ENCODE data around the gene FARS2.
"Not testable (repeated sequence)": the region's sequence is repeated elsewhere in the genome, so short reads cannot be mapped to it uniquely, and the experiment has no call there.

FARS2 gene

DNA sequence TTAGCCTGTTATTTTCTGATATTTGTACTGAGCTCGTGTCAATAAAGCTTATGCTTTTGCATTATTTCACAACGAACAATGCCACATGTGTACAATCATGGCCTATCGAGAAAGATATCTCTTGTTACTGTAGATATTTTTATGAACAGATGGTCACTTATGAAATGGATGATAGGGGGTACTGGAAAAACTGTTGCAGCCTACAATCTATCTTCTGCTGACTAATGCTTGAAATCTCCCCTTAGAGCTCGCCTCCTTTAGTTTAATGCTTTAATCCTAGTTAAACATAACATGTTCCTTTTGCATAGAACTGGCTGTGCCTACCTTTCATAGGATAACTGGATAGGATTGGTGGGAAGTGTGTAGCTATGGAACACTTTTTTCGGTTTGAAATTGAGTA lies 296.2 kb downstream of the FARS2 start:
- TF ChIP-seq, protein P1, sequence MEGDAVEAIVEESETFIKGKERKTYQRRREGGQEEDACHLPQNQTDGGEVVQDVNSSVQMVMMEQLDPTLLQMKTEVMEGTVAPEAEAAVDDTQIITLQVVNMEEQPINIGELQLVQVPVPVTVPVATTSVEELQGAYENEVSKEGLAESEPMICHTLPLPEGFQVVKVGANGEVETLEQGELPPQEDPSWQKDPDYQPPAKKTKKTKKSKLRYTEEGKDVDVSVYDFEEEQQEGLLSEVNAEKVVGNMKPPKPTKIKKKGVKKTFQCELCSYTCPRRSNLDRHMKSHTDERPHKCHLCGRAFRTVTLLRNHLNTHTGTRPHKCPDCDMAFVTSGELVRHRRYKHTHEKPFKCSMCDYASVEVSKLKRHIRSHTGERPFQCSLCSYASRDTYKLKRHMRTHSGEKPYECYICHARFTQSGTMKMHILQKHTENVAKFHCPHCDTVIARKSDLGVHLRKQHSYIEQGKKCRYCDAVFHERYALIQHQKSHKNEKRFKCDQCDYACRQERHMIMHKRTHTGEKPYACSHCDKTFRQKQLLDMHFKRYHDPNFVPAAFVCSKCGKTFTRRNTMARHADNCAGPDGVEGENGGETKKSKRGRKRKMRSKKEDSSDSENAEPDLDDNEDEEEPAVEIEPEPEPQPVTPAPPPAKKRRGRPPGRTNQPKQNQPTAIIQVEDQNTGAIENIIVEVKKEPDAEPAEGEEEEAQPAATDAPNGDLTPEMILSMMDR (IDR thresholded peaks at IDR 0.05) = no peak
- peaks cover 6% of the 10 kb centered on the region for H3K4me1 Mint-ChIP-seq
- H3K27ac Mint-ChIP-seq = no peak overlapping the region
- no peak for DNase-seq
- H3K36me3 Mint-ChIP-seq (ENCODE audit: low read depth) = no peaks in the 10 kb centered on the region
- peaks cover 3% of the 10 kb centered on the region for H3K27me3 Mint-ChIP-seq (ENCODE audit: low read depth, poor library complexity)
- H3K9me3 Mint-ChIP-seq = no peaks in the 10 kb centered on the region
- H3K4me3 Mint-ChIP-seq = no peak overlapping the region

DNA sequence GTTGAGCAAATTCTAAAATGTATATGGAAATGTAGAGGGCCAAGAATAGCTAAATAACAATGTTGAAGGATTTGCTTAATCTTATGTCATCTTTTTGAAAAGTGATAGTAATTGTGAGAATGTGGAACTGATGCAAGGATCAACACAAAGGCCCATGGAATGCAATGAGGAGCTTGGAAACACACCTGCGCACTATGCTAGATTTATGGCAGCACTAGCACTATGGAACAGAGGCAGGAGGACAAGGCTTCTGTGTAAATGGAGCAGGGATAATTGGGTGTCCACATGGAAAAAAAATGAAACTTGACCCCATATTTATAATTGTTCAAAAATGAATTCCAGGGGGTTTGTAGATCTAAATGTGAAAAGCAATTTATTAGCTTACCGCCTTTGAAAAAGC lies 298.3 kb downstream of the FARS2 start:
- peaks cover 6% of the 10 kb centered on the region for H3K9me3 Mint-ChIP-seq
- no peak for DNase-seq
- H3K27ac Mint-ChIP-seq = no peak overlapping the region
- H3K4me1 Mint-ChIP-seq = no peaks in the 10 kb centered on the region
- no peak overlapping the region for H3K4me3 Mint-ChIP-seq
- H3K36me3 Mint-ChIP-seq (ENCODE audit: low read depth) = peaks cover 5% of the 10 kb centered on the region
- TF ChIP-seq, protein P1 (IDR thresholded peaks at IDR 0.05) = no peak
- H3K27me3 Mint-ChIP-seq (ENCODE audit: low read depth, poor library complexity) = no peaks in the 10 kb centered on the region

DNA sequence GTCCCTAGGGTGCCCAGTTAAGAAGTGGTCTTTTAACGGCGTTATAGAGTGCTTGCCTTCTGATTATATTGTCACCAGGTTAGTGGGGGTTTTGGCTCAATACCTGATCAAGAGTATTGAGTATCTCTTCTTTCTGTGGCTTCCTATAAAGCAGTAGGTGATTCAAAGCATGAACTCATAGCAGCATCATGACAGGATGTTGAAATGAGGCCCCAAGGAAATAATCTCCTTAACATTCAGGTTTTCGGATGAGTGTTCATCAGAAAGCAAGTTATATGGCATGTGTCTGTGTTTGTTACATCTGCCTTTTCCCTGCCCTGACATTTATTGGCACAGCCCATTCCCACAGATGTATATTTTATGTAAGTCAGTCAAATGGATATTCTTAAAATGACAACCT lies 301.0 kb downstream of the FARS2 start:
- TF ChIP-seq, protein P1 (IDR thresholded peaks at IDR 0.05) = no peak
- Mint-ChIP-seq H3K4me1 (no peaks in the 10 kb centered on the region), H3K9me3 (peaks cover 15% of the 10 kb centered on the region), H3K27me3 (ENCODE audit: low read depth, poor library complexity) (no peaks in the 10 kb centered on the region), H3K36me3 (ENCODE audit: low read depth) (peaks cover 10% of the 10 kb centered on the region), H3K27ac (no peak overlapping the region), H3K4me3 (no peak overlapping the region)
- DNase-seq = no peak

DNA sequence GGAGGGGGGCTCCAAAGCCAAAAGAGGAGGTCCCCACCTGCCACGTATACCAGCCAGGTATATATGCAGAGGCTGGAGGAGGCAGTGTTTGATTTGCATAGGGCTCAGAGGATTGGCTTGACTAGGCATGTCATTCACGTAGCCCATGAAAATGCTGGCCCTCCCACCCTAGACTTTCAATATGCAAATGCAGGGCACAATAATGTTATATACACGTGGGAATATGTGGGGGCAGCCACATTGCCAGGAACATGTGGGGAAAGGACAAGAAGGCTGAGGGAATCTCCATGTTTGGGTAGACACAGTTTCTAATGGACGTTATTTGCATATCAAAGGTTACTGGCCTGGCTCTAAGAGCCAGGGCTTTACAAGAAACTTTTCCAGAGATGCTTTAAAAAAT lies 301.8 kb downstream of the FARS2 start:
- Mint-ChIP-seq H3K27ac (no peak overlapping the region), H3K36me3 (ENCODE audit: low read depth) (peaks cover 10% of the 10 kb centered on the region), H3K4me1 (no peaks in the 10 kb centered on the region), H3K9me3 (peaks cover 15% of the 10 kb centered on the region), H3K27me3 (ENCODE audit: low read depth, poor library complexity) (no peaks in the 10 kb centered on the region), H3K4me3 (no peak overlapping the region)
- TF ChIP-seq, protein P1 (IDR thresholded peaks at IDR 0.05) = no peak
- DNase-seq = no peak

DNA sequence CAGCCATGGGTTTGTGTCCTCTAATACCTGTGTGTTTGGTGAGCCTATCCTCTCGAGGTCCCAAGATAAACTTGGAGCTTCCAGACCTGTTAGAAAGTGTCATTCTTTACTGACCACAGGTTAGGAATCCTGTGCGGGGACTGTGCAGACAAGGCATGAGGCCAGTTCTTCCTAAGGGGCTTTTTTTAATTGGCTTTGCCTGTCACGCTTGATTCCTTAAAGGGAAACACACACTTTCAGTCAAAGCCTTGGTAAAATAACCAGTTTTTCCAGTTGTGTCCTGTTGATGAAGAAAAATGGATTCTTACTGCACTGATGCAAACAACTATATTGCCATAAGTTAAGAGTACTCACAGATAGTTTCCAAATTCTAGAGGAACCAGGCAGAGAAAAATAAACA lies 303.4 kb downstream of the FARS2 start:
- H3K4me1 Mint-ChIP-seq; H3K4me3 Mint-ChIP-seq; DNase-seq; H3K27me3 Mint-ChIP-seq (ENCODE audit: low read depth, poor library complexity); H3K27ac Mint-ChIP-seq: not testable (repeated sequence)
- Mint-ChIP-seq H3K36me3 (ENCODE audit: low read depth) (peaks cover 10% of the 10 kb centered on the region), H3K9me3 (peaks cover 15% of the 10 kb centered on the region)

DNA sequence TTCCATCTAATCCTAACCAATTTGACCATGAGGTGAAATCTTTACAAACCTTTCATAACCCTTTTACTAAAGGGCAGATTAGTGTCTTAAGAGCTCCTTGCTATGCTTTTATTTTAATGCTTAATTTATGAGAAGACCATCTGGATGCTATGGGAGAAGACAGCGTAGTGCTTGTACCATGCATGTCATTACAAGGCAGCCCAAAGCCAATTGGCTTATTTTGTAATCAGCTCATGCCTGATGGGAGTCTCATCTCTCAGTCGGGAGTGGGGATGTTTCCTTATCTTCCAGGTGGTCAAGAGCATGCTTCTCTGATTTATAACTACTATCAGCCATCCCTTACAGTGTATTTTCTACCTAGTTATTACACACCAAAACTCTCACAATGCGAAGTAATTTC lies 304.7 kb downstream of the FARS2 start:
- DNase-seq = no peak

More for the DNA sequence above, 304.7 kb downstream of the FARS2 start:
- H3K4me3 Mint-ChIP-seq = no peak overlapping the region
- H3K36me3 Mint-ChIP-seq (ENCODE audit: low read depth) = peaks cover 10% of the 10 kb centered on the region
- TF ChIP-seq, protein P1 (IDR thresholded peaks at IDR 0.05) = no peak
- no peaks in the 10 kb centered on the region for H3K4me1 Mint-ChIP-seq
- no peak overlapping the region for H3K27ac Mint-ChIP-seq
- peaks cover 15% of the 10 kb centered on the region for H3K9me3 Mint-ChIP-seq
- no peaks in the 10 kb centered on the region for H3K27me3 Mint-ChIP-seq (ENCODE audit: low read depth, poor library complexity)
